ELR (cell line): ENCODE measurements around the gene FNDC10.
"Not testable (repeated sequence)": the region's sequence is repeated elsewhere in the genome, so short reads cannot be mapped to it uniquely, and the experiment has no call there.

Experiments
- DNase-seq: peaks from one replicate; pipeline ENCODE4 v3.0.0-alpha.2; 2015; ENCODE audit warnings: low read depth

The FNDC10 gene

GRCh38 chr1:1599935-1600860 lies at the start of gene FNDC10:
TSS of gene FNDC10 (minus strand) at chr1:1600135. CDS start at chr1:1600015, 120 bp downstream.
- no peak for DNase-seq

DNA sequence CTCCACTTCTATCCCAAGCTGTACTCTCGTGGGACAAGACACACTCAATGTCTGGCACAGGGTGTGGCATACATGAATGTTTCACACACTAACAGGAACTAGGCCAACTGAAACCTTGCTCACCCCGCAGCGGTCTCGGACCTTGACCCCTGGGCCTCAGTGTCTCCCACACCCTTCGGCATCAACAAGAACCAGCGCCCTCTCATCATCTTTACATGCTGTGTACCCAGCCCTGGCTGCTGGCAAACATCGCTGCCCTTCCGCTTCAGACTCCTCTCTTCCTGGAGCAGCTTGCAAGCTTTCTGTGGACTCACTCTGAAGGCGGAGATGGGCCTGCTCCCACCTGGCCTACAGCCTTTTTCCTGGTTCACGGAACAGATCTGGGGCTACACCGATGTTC lies 48.3 kb upstream of the FNDC10 start:
- DNase-seq = not testable (repeated sequence)

- DNase-seq = not testable (repeated sequence)
These were observed 47.8 kb upstream of the FNDC10 start for GRCh38 chr1:1647567-1648241.

- not testable (repeated sequence) for DNase-seq
These were observed 46.4 kb upstream of the FNDC10 start for GRCh38 chr1:1646326-1646725.

DNA sequence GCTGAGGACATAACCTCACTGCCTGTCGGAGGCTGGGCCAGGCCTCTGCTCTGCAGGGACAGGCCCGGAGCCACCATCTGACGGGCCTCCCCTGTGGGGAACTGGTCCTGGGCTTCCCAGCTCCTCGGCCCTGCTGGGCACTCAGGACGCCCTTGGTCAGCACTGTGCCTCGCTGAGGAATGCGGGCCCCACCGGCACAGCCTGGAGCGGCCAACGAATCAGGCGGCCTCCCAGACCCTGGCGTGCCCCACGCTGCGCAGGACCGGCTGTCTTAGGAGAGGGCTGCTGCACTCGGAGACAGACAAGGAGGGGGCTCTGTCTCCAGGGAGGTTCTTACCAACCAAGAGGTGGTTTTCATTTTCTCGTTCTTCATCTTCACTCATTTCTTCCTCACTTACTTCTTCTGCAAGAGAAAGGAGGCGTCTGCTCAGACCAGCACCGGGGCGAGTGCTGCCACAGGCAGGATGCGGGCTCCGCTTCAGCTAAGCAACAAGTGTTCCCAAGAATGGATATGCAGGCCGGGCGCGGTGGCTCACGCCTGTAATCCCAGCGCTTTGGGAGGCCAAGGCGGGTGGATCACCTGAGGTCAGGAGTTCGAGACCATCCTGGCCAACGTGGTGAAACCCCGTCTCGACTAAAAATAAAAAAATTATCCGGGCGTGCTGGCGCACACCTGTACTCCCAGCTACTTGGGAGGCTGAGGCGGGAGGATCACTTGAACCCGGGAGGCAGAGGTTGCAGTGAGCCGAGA lies 41.0 kb upstream of the FNDC10 start:
- DNase-seq = not testable (repeated sequence)

GRCh38 chr1:1640081-1640480 lies 40.1 kb upstream of the FNDC10 start:
- DNase-seq = not testable (repeated sequence)

GRCh38 chr1:1639368-1639767 lies 39.4 kb upstream of the FNDC10 start:
- not testable (repeated sequence) for DNase-seq

- DNase-seq = not testable (repeated sequence)
These were observed 38.6 kb upstream of the FNDC10 start for GRCh38 chr1:1638528-1638927.

DNA sequence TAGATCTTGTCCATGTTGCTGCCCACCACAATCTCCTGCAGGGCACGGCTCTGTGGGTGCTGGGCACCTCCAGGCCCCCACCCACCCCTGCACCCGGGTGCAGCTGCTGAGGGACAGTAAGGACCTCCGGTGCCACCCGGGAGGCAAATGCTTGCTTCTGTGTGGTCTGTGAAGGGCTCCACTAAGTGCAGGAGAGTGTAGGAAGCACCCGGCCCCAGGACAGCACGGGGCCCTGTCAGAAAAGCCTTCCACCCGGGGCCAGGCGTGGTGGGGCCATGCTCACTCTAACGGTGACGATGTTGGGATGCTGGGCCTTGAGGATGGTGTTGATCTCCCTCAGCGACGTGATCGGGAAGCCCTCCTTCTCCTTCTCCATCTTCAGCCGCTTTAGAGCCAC lies 37.5 kb upstream of the FNDC10 start:
- DNase-seq = not testable (repeated sequence)

- not testable (repeated sequence) for DNase-seq
These were observed 36.9 kb upstream of the FNDC10 start for GRCh38 chr1:1636621-1637478.

DNA sequence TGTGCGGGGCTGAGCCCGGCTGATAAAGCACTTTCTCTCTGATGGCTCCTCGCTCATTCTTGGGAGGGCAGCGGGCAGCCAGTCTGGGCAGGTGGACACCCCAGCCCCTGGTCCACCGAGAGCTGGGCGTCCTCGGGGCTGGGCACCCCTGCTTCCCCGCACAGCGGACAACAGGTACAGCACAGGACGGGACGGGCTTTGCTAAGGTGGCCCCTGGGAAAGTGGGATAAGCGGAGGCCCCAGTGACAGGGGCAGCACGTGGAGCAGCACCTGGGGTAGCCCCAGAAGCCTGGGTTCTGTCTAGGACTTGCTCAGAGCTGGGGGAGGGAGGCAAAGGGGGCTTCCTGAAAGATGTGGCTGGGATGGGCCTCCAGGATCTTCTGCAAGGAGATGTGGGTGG lies 34.7 kb upstream of the FNDC10 start:
- DNase-seq = not testable (repeated sequence)

GRCh38 chr1:1633409-1633808 lies 33.5 kb upstream of the FNDC10 start:
- DNase-seq = not testable (repeated sequence)

- no peak for DNase-seq
These were observed 32.0 kb upstream of the FNDC10 start, which contains the start of gene MMP23B for GRCh38 chr1:1631782-1632420. TSS of gene MMP23B (plus strand) at chr1:1632173. CDS start at chr1:1632219, 46 bp downstream.

GRCh38 chr1:1630965-1631781 lies 31.2 kb upstream of the FNDC10 start:
- DNase-seq = no peak

DNA sequence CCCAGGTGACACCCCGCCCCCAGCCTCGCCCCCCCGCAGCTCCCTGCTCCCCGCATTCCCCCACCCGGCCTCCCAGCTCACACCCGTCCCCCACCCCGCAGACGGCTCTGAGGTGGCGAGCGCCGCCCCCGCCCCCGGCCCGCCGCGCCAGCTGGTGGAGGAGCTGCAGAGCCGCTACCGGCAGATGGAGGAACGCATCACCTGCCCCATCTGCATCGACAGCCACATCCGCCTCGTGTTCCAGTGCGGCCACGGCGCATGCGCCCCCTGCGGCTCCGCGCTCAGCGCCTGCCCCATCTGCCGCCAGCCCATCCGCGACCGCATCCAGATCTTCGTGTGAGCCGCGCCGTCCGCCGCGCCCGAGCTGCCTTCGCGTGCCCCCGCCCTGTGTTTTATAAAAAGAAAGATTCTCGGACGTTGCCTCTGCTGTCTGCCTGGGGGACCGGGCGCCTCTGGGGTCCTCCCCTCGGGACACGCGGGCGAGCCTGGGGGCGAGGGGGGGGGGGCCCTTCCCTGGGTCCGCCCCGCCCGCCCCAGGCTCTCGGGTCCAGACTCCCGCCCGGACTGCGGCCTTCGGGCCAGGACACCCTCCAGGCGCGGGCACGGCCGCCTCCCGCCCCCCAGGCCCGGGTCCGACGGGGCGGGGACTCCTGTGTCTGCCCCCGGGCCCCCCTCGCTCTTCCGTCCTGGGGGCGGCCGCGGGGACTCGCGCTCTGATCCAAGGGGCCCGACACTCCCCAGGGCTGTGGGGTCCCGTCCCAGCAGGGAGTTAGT lies 30.4 kb upstream of the FNDC10 start:
- no peak for DNase-seq

DNA sequence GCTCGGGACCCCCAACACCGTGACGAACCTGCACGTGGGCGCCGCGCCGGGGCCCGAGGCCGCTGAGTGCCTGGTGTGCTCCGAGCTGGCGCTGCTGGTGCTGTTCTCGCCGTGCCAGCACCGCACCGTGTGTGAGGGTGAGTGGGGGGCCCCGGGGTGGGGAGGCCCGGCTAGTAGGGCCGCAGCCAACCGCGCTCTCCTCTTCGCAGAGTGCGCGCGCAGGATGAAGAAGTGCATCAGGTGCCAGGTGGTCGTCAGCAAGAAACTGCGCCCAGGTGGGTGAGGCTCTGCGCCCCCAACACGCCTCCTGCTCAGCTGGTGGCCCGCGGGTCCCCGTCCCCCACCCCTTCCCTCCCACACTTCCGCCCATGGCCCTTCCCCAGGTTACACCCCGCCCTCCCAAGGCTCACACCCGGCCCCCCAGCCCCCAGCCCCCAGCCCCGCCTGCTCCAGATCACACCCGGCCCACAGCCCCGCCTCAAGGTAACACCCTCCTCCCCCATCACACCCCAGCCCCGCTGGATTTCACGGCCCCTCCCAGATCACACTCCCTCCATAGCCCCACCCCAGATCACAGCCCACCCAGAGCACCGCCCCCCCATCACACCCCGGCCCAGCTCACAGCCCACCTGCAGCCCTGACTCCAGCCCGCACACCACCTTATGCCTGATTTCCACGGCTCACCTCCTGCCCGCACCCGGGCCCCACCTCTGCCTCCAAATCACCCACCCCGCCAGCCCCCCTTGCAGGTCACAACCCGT lies 29.7 kb upstream of the FNDC10 start:
- no peak for DNase-seq

DNA sequence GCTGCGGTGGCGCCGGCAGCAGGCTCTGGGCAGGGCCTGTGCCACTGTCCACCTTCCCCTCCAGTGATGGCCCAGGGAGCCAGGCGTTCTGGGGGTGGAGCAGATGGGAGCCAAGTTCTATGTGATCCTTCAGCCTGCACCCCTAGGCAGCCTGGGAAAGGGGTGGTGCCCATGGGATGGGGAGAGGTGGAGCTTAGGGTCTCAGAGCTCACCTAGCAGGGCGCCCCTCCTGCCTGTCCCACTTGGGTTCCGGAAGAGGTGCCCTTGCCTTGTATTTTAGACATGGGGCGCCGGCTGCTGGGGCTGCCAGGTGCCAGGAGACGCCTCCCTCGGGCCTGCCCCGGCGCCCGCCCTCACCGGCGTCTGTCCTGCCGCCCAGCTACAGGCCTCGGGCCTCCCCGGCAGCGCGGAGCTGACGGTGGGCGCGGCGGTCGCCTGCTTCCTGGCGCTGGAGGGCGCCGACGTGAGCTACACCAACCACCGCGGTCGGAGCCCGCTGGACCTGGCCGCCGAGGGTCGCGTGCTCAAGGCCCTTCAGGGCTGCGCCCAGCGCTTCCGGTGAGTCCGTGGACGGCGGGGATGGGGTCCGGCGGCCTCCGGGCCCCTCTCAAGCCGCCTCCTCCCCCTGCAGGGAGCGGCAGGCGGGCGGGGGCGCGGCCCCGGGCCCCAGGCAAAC lies 29.0 kb upstream of the FNDC10 start:
- DNase-seq = no peak
